ENCODE data around the gene SBF2. TPM values are rescaled to one million over a fixed set of nuclear protein-coding genes. Genes with fewer than 3 reads are reported as not detected.

The SBF2 gene
- total RNA-seq, 4 donors from 2014 or later: 44.6 to 59.4 (median 53.4) TPM

DNA sequence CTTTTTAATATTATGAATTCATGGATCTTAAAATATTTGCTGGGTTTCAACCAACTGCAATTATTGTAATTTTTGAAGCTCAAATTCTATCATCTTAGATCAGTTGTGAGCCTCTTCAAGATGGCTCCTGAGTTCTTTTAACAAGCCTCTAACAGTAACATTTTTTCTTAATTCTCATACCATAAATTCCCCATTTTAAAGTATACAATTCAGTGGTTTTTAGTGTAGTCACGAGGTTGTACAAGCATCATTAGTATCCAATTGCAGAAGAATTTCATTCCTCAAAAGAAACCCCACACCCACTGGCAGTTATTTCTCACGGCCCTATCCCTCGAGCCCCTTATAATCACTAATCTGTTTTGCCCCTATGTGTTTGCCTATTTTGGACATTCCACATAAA lies 270.8 kb downstream of the SBF2 start:
- no peak for TF ChIP-seq POLR2AphosphoS5 (IDR thresholded peaks at IDR 0.05)
- TF ChIP-seq, protein P1, sequence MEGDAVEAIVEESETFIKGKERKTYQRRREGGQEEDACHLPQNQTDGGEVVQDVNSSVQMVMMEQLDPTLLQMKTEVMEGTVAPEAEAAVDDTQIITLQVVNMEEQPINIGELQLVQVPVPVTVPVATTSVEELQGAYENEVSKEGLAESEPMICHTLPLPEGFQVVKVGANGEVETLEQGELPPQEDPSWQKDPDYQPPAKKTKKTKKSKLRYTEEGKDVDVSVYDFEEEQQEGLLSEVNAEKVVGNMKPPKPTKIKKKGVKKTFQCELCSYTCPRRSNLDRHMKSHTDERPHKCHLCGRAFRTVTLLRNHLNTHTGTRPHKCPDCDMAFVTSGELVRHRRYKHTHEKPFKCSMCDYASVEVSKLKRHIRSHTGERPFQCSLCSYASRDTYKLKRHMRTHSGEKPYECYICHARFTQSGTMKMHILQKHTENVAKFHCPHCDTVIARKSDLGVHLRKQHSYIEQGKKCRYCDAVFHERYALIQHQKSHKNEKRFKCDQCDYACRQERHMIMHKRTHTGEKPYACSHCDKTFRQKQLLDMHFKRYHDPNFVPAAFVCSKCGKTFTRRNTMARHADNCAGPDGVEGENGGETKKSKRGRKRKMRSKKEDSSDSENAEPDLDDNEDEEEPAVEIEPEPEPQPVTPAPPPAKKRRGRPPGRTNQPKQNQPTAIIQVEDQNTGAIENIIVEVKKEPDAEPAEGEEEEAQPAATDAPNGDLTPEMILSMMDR (IDR thresholded peaks at IDR 0.05): no peak
- no peak for TF ChIP-seq EP300 (IDR thresholded peaks at IDR 0.05)
- no peak for TF ChIP-seq POLR2A (IDR thresholded peaks at IDR 0.05; ENCODE audit: low read depth)
- Histone ChIP-seq H3K27me3 (no peaks in the 10 kb centered on the region), H3K4me3 (no peak overlapping the region), H3K9me3 (no peaks in the 10 kb centered on the region), H3K27ac (replicated peaks in 1 of 4) (no peak overlapping the region), H3K4me1 (peaks cover 0 to 3% (median 0%) of the 10 kb centered on the region in 4 donors), H3K36me3 (peaks cover 0 to 17% (median 3%) of the 10 kb centered on the region in 4 donors)
- no peak for DNase-seq (ENCODE audit: extremely low spot score)
- intact Hi-C loops (cut with DNase I): no loop called here
- WGBS: 96% methylated on average over 3 of the region's 3 CpGs

DNA sequence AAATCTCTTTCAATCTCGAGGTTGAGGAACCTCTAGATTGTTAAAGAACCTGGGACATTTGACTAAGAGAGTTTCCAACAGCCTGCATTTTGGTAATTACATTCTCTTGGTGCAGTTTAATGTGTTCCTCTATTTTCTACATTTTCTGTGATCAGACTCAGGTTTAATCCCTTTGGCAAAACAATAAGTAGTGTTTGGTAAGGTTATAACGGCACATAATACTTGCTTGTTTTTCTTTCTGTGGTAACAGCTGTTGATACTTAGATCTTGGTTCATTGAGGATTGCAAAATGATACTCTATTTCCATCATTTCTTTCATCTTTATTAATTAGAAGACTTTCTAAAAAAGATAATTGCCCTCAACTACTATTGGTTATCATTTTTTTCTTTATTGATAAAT lies 271.3 kb downstream of the SBF2 start:
- Histone ChIP-seq H3K4me3 (no peak overlapping the region), H3K36me3 (peaks cover 0 to 12% (median 1%) of the 10 kb centered on the region in 4 donors), H3K4me1 (peaks cover 0 to 3% (median 0%) of the 10 kb centered on the region in 4 donors), H3K27ac (replicated peaks in 1 of 4) (no peak overlapping the region), H3K9me3 (no peaks in the 10 kb centered on the region), H3K27me3 (no peaks in the 10 kb centered on the region)
- 85% methylated on average over 2 of the region's 2 CpGs for WGBS
- TF ChIP-seq, protein P1 (IDR thresholded peaks at IDR 0.05): no peak
- no peak for DNase-seq (ENCODE audit: extremely low spot score)
- intact Hi-C loops (cut with DNase I): no loop called here

DNA sequence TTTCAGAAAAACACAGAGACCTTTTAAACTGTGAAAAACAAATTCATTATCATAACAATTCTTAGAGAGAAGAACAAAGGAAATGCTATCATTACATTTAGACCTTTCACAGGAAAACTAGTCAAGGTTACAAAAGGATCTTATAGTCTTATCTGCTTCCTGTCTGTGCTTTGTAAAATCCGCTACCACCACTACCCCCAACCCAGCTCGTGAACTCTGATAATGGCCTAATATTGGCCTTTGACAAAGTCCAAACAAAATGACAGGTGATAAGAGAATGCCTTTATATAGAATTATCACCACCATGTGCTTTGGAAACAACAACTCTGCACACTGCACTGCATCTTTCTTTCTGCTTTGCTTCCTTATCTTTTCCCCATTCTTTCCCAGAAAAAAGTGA lies 272.5 kb downstream of the SBF2 start:
- H3K9me3 ChIP-seq: no peaks in the 10 kb centered on the region
- WGBS: 75% methylated on average over 2 of the region's 2 CpGs
- intact Hi-C loops (cut with DNase I): no loop called here
- no peaks in the 10 kb centered on the region for H3K27me3 ChIP-seq
- no peak overlapping the region for H3K4me3 ChIP-seq
- H3K27ac ChIP-seq (replicated peaks in 1 of 4): no peak overlapping the region
- TF ChIP-seq EP300 (IDR thresholded peaks at IDR 0.05) (no peak), POLR2AphosphoS5 (IDR thresholded peaks at IDR 0.05) (no peak)
- H3K4me1 ChIP-seq: peaks cover 0 to 3% (median 0%) of the 10 kb centered on the region in 4 donors
- H3K36me3 ChIP-seq: peaks cover 0 to 8% (median 0%) of the 10 kb centered on the region in 4 donors
- no peak for DNase-seq (ENCODE audit: extremely low spot score)

DNA sequence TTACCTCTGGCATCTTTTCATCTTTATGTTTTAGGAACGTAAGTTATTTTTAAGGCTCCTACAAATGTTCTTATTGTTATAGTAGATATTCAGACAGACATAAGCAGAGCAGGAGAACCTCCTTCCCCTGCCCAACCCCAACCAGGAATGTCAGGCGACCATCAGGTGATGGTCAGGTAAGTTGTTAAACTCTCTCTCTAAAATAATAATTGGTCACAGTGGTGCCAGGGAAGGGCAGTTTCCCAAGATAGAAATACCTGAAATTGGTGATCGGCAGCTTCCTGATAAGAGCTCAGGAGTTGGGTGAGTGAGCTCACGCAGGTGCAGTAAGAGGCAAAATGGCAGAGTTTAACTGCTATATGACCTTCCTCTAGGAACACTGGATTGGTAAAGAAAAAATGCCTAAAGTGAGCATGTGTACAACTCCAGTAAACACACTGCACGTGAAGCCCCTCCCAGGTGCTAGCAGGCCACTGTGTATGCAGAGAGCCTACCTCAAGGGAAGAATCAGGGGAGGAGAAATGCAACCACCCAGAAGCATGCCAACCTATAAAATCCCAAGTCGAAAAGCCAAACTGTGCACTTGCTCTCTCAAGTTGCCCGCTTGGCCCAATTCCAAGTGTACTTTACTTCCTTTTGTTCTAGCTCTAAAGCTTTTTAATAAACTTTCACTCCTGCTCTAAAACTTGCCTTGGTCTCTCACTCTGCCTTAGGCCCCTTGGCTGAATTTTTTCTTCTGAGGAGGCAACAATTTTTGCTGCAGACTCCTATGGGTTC lies 273.9 kb downstream of the SBF2 start:
- 84% methylated on average over 7 of the region's 7 CpGs for WGBS
- Histone ChIP-seq H3K9me3 (no peaks in the 10 kb centered on the region), H3K36me3 (peaks cover 0 to 18% (median 0%) of the 10 kb centered on the region in 4 donors), H3K4me3 (no peak overlapping the region), H3K27me3 (no peaks in the 10 kb centered on the region), H3K27ac (replicated peaks in 1 of 4) (no peak overlapping the region), H3K4me1 (peaks cover 0 to 3% (median 0%) of the 10 kb centered on the region in 4 donors)
- no peak for TF ChIP-seq EP300 (IDR thresholded peaks at IDR 0.05)
- TF ChIP-seq POLR2A (IDR thresholded peaks at IDR 0.05; ENCODE audit: low read depth): no peak
- intact Hi-C loops (cut with DNase I): no loop called here
- no peak for DNase-seq (ENCODE audit: extremely low spot score)

DNA sequence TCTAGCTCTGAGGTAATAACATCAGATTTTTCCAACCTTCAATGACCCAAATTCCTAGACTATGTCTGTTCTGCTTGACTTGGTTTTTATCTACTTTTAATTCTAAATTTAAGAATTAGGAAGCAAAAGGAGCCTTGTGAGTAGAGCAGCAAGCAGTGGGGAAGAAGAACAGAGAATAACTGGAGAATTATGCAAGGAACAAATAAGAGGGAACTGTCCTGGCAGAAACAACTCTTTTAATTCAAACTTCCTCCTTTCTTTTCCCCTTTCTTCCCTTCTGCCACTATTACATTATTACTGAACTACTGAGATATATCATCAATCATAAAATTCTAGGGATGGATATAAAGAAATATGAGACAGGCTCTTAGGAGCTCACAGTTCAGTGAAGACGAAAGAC lies 276.1 kb downstream of the SBF2 start:
- Histone ChIP-seq H3K27ac (replicated peaks in 1 of 4) (no peak overlapping the region), H3K9me3 (no peaks in the 10 kb centered on the region), H3K4me1 (peaks cover 0 to 3% (median 0%) of the 10 kb centered on the region in 4 donors), H3K4me3 (no peak overlapping the region), H3K36me3 (peaks cover 0 to 13% (median 0%) of the 10 kb centered on the region in 4 donors), H3K27me3 (no peaks in the 10 kb centered on the region)
- intact Hi-C loops (cut with DNase I): no loop called here
- no peak for TF ChIP-seq POLR2A (IDR thresholded peaks at IDR 0.05; ENCODE audit: low read depth)
- TF ChIP-seq, protein P1 (IDR thresholded peaks at IDR 0.05): no peak
- no peak for TF ChIP-seq EP300 (IDR thresholded peaks at IDR 0.05)
- no peak for TF ChIP-seq POLR2AphosphoS5 (IDR thresholded peaks at IDR 0.05)
- no peak for DNase-seq (ENCODE audit: extremely low spot score)
- WGBS: 86% methylated on average over 1 of the region's 1 CpG
